WI38 (cell line): Measurements from ENCODE around the gene AS3MT.
"Not testable (repeated sequence)": the region's sequence is repeated elsewhere in the genome, so short reads cannot be mapped to it uniquely, and the experiment has no call there.

ENCODE experiments used
- H3K4me3 ChIP-seq: 2 replicates; pipeline ENCODE4 v1.5.1; 2011; ENCODE audit warnings: low read depth, mild to moderate bottlenecking, control low read depth, low read length
- TF ChIP-seq, protein P1 (sequence below): IDR thresholded peaks from 2 replicates; pipeline ENCODE4 v1.5.1; 2012; ENCODE audit warnings: low read depth, mild to moderate bottlenecking, control low read depth, low read length

AS3MT gene

GRCh38 chr10:102927311-102928010, 58.2 kb downstream of the AS3MT start:
- TF ChIP-seq, protein P1, sequence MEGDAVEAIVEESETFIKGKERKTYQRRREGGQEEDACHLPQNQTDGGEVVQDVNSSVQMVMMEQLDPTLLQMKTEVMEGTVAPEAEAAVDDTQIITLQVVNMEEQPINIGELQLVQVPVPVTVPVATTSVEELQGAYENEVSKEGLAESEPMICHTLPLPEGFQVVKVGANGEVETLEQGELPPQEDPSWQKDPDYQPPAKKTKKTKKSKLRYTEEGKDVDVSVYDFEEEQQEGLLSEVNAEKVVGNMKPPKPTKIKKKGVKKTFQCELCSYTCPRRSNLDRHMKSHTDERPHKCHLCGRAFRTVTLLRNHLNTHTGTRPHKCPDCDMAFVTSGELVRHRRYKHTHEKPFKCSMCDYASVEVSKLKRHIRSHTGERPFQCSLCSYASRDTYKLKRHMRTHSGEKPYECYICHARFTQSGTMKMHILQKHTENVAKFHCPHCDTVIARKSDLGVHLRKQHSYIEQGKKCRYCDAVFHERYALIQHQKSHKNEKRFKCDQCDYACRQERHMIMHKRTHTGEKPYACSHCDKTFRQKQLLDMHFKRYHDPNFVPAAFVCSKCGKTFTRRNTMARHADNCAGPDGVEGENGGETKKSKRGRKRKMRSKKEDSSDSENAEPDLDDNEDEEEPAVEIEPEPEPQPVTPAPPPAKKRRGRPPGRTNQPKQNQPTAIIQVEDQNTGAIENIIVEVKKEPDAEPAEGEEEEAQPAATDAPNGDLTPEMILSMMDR = no peak
- no peak overlapping the region for H3K4me3 ChIP-seq

DNA sequence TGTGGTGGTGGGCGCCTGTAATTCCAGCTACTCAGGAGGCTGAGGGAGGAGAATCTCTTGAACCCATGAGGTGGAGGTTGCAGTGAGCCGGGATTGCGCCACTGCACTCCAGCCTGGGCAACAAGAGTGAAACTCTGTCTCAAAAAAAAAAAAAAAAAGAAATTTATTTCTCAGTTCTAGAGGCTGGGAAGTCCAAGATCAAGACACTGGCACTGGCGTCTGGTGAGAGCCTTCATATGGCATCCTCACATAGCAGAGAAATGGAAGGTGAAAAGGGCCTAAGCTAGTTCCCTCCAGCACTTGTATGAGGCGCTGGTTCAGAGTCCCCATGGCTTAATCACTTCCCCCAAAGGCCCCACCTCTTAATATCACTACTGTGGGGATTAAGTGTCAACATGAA, 59.2 kb downstream of the AS3MT start:
- H3K4me3 ChIP-seq = not testable (repeated sequence)

- H3K4me3 ChIP-seq = no peak overlapping the region
- TF ChIP-seq, protein P1 = no peak
These were observed 61.5 kb downstream of the AS3MT start for GRCh38 chr10:102930720-102931119.

- TF ChIP-seq, protein P1 = no peak
- H3K4me3 ChIP-seq = no peak overlapping the region
These were observed 62.4 kb downstream of the AS3MT start for GRCh38 chr10:102931643-102932042.

GRCh38 chr10:102935505-102935904, 66.2 kb downstream of the AS3MT start:
- no peak overlapping the region for H3K4me3 ChIP-seq
- TF ChIP-seq, protein P1 = no peak

- TF ChIP-seq, protein P1 = no peak
- H3K4me3 ChIP-seq = no peak overlapping the region
These were observed 66.8 kb downstream of the AS3MT start for GRCh38 chr10:102935939-102936605.

GRCh38 chr10:102941401-102941800, 72.1 kb downstream of the AS3MT start:
- TF ChIP-seq, protein P1 = no peak
- H3K4me3 ChIP-seq = no peak overlapping the region
